H9 (cell line): ENCODE data around the gene KLHDC10. TPM values are rescaled to one million over a fixed set of nuclear protein-coding genes. Genes with fewer than 3 reads are reported as not detected.

ENCODE experiments used
- DNase-seq: peaks from one replicate; pipeline ENCODE4 v3.0.0-alpha.2; 2017
- H2AFZ ChIP-seq: one replicate; pipeline ENCODE4 v1.6.1; 2013; ENCODE audit warnings: mild to moderate bottlenecking, low read length, control low read depth, moderate library complexity
- H2AK5ac ChIP-seq: 2 replicates; pipeline ENCODE4 v1.6.1; 2013; ENCODE audit warnings: low read length, control low read depth, mixed read lengths; ENCODE audit not compliant: insufficient read length
- H2BK120ac ChIP-seq: one replicate; pipeline ENCODE4 v1.6.1; 2013; ENCODE audit warnings: low read depth, mild to moderate bottlenecking, low read length, control low read depth, inconsistent platforms; ENCODE audit not compliant: poor library complexity, severe bottlenecking
- H2BK12ac ChIP-seq: 2 replicates; pipeline ENCODE4 v1.6.1; 2013; ENCODE audit warnings: low read length, control low read depth, mixed read lengths, low read depth; ENCODE audit not compliant: insufficient read length
- H2BK15ac ChIP-seq: 2 replicates; pipeline ENCODE4 v1.6.1; 2013; ENCODE audit warnings: low read depth, low read length, control low read depth
- H2BK20ac ChIP-seq: one replicate; pipeline ENCODE4 v1.6.1; 2013; ENCODE audit warnings: low read depth, mild to moderate bottlenecking, low read length, control low read depth, inconsistent platforms; ENCODE audit not compliant: poor library complexity, severe bottlenecking
- H2BK5ac ChIP-seq: 2 replicates; pipeline ENCODE4 v1.6.1; 2013; ENCODE audit warnings: low read length, control low read depth, mixed read lengths; ENCODE audit not compliant: insufficient read length
- H3K14ac ChIP-seq: 2 replicates; pipeline ENCODE4 v1.6.1; 2013; ENCODE audit warnings: low read length, control low read depth; ENCODE audit not compliant: insufficient read depth
- H3K18ac ChIP-seq: 2 replicates; pipeline ENCODE4 v1.6.1; 2013; ENCODE audit warnings: low read depth, mild to moderate bottlenecking, mixed read lengths, low read length, control low read depth; ENCODE audit not compliant: insufficient read length
- H3K23ac ChIP-seq: 2 replicates; pipeline ENCODE4 v1.6.1; 2013; ENCODE audit warnings: low read length, control low read depth, mixed read lengths, low read depth; ENCODE audit not compliant: insufficient read length
- H3K23me2 ChIP-seq: 2 replicates; pipeline ENCODE4 v1.6.1; 2013; ENCODE audit warnings: low read depth, mild to moderate bottlenecking, mixed read lengths, low read length, control low read depth; ENCODE audit not compliant: insufficient read length, poor library complexity, severe bottlenecking
- H3K27ac ChIP-seq: 2 replicates; pipeline ENCODE4 v1.5.1; 2013; ENCODE audit warnings: low read length, control low read depth, mixed read lengths, low read depth; ENCODE audit not compliant: insufficient read length
- H3K27me3 ChIP-seq: 2 replicates; pipeline ENCODE4 v1.6.1; 2013; ENCODE audit warnings: low read length, control low read depth, inconsistent platforms; ENCODE audit not compliant: insufficient read depth
- H3K4ac ChIP-seq: 2 replicates; pipeline ENCODE4 v1.6.1; 2013; ENCODE audit warnings: low read depth, mild to moderate bottlenecking, control low read depth, inconsistent platforms, low read length, moderate library complexity
- H3K4me1 ChIP-seq: 2 replicates; pipeline ENCODE4 v1.6.1; 2013; ENCODE audit warnings: low read length, control low read depth, inconsistent platforms; ENCODE audit not compliant: insufficient read depth
- H3K4me2 ChIP-seq: 2 replicates; pipeline ENCODE4 v1.6.1; 2013; ENCODE audit warnings: low read length, control low read depth, mixed read lengths; ENCODE audit not compliant: insufficient read length, insufficient read depth
- H3K56ac ChIP-seq: 2 replicates; pipeline ENCODE4 v1.6.1; 2013; ENCODE audit warnings: low read depth, mild to moderate bottlenecking, mixed read lengths, low read length, control low read depth; ENCODE audit not compliant: insufficient read length
- H3K79me1 ChIP-seq: 2 replicates; pipeline ENCODE4 v1.6.1; 2013; ENCODE audit warnings: low read depth, mild to moderate bottlenecking, moderate library complexity, low read length, control low read depth, inconsistent platforms; ENCODE audit not compliant: insufficient read depth, poor library complexity, severe bottlenecking
- H3K79me2 ChIP-seq: 2 replicates; pipeline ENCODE4 v1.6.1; 2013; ENCODE audit warnings: low read length, control low read depth, inconsistent platforms; ENCODE audit not compliant: insufficient read depth
- H3K9ac ChIP-seq: 2 replicates; pipeline ENCODE4 v1.6.1; 2013; ENCODE audit warnings: low read length, control low read depth, mixed read lengths; ENCODE audit not compliant: insufficient read length; ENCODE audit errors: extremely low read depth
- H3K9me3 ChIP-seq: one replicate; pipeline ENCODE4 v1.6.1; 2013; ENCODE audit warnings: low read depth, low read length, inconsistent platforms; ENCODE audit not compliant: control insufficient read depth
- H3T11ph ChIP-seq: one replicate; pipeline ENCODE4 v1.6.1; 2013; ENCODE audit warnings: mild to moderate bottlenecking, low read length, control low read depth, inconsistent platforms
- H4K20me1 ChIP-seq: one replicate; pipeline ENCODE4 v1.6.1; 2013; ENCODE audit not compliant: control insufficient read depth, insufficient read length, insufficient read depth
- H4K5ac ChIP-seq: 2 replicates; pipeline ENCODE4 v1.6.1; 2013; ENCODE audit warnings: low read depth, mild to moderate bottlenecking, mixed read lengths, low read length, control low read depth; ENCODE audit not compliant: insufficient read length
- H4K8ac ChIP-seq: replicated peaks from 2 replicates; pipeline ENCODE4 v1.6.1; 2013; ENCODE audit warnings: low read length, control low read depth, mixed read lengths, low read depth; ENCODE audit not compliant: insufficient read length
- H4K91ac ChIP-seq: 2 replicates; pipeline ENCODE4 v1.6.1; 2013; ENCODE audit warnings: low read depth, mild to moderate bottlenecking, moderate library complexity, mixed read lengths, low read length, control low read depth; ENCODE audit not compliant: insufficient read length
- H3K27ac Mint-ChIP-seq, 3 experiments: 2 replicates in 2 of 3; 3 replicates in 1 of 3; pipeline ENCODE4 v1.8.0; 2020 to 2021; ENCODE audit warnings: mixed read lengths in 3 of 3, mild to moderate bottlenecking in 1 of 3, moderate library complexity in 1 of 3
- H3K27me3 Mint-ChIP-seq: 2 replicates; pipeline ENCODE4 v1.8.0; 2021; ENCODE audit warnings: low read depth, mild to moderate bottlenecking, moderate library complexity, mixed read lengths
- H3K36me3 Mint-ChIP-seq, 3 experiments: 2 replicates in 2 of 3; 3 replicates in 1 of 3; pipeline ENCODE4 v1.8.0; 2020 to 2021; ENCODE audit warnings: low read depth in 3 of 3, mixed read lengths in 3 of 3; ENCODE audit not compliant: insufficient read depth in 1 of 3
- H3K4me1 Mint-ChIP-seq, 2 experiments: 2 replicates each; pipeline ENCODE4 v1.8.0; 2020; ENCODE audit warnings: mixed read lengths in 2 of 2
- H3K4me3 Mint-ChIP-seq, 2 experiments: 2 replicates in 1 of 2; 3 replicates in 1 of 2; pipeline ENCODE4 v1.8.0; 2020 to 2021; ENCODE audit warnings: mild to moderate bottlenecking in 2 of 2, mixed read lengths in 2 of 2, moderate library complexity in 1 of 2
- H3K9me3 Mint-ChIP-seq, 2 experiments: 2 replicates in 1 of 2; 3 replicates in 1 of 2; pipeline ENCODE4 v1.8.0; 2020; ENCODE audit warnings: mild to moderate bottlenecking in 2 of 2, mixed read lengths in 2 of 2, moderate library complexity in 1 of 2
- WGBS: extraction: QIAGEN DNeasy Blood & Tissue Kit; methylation state at CpG from one replicate; pipeline ENCODE4 v1.1.7; 2013; ENCODE audit warnings: missing lambda C conversion rate, low lambda C conversion rate, mixed read lengths; ENCODE audit not compliant: insufficient read length; ENCODE audit errors: extremely low coverage; 5-methylcytosine and 5-hydroxymethylcytosine counted together
- total RNA-seq: library from RNA; stranded (reverse); gene quantifications from 2 replicates; pipeline ENCODE4 v1.2.1, GENCODE V29; 2021
- TF ChIP-seq, protein P1 (sequence below): fragments of 200-600 bp; sonication (generic); conservative IDR thresholded peaks from 3 replicates; pipeline ENCODE4 v1.8.0; 2021; ENCODE audit warnings: antibody characterized with exemption, mild to moderate bottlenecking

The KLHDC10 gene
- total RNA-seq, 1 experiment from 2014 or later = 17.3 TPM

DNA sequence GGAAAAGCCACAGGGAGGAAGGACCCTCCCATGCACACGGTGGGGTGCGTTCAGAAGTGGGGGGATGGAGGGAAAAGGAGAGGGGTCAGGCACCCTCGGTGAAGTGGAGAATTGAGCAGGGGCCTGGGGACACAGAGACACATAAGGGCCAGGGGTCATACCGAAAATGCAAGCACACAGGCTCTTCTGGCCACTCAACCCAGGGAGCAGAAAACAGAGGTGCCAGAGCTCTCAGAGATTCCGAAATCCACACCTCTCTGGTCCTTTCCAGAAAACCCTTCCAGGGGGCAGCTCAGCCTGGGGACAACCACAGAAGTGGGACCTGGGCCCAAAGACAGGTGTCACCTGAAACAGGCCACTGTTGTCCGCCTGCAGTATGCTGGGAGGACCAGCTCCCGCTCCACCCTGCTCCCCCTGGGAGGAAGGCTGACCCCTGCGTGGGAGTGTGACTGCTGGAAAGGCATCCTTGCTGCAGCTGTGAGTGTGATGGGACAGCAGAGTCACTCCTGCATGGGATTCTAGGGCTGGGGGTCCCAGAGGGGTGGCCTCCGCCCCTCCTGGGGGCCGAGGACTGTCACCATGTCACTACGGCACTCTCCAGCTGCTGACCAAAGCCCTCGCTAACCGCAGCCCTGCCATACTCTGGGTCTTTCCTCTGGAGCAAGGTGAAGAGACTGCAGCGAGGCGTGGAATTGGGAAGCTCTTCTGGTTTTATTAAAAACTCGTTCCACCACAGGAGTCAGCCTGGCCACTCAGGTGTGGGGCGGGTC is 71.7 kb downstream of the KLHDC10 start:
- H2BK20ac ChIP-seq = no peak overlapping the region
- H3K4ac ChIP-seq = no peak overlapping the region
- Mint-ChIP-seq H3K4me3 (peak overlapping the region; percentile 58 to 71; a peak in 4 of 5 replicates), H3K27me3 (peaks cover 27% of the 10 kb centered on the region), H3K4me1 (peaks cover 26 to 35% of the 10 kb centered on the region in 2 experiments), H3K9me3 (no peaks in the 10 kb centered on the region; a peak in 1 of 5 replicates), H3K36me3 (peaks cover 2 to 11% (median 8%) of the 10 kb centered on the region in 3 experiments; a peak in 4 of 7 replicates), H3K27ac (peak overlapping the region; percentile 59 to 97 (median 86); a peak in 6 of 7 replicates)
- peaks cover 9% of the 10 kb centered on the region for H3K23me2 ChIP-seq
- H3K4me1 ChIP-seq = 0 out of 2 replicates have a peak, but pooled peaks cover 2% of the 10 kb centered on the region
- H3K9ac ChIP-seq = no peak overlapping the region
- peak overlapping the region; percentile 30 for H3K18ac ChIP-seq
- H2BK120ac ChIP-seq = no peak overlapping the region
- no CpG with 5 or more reads among the region's 17 CpGs for WGBS
- no peaks in the 10 kb centered on the region for H4K20me1 ChIP-seq
- H2BK12ac ChIP-seq = no peak overlapping the region
- H2BK15ac ChIP-seq = no peak overlapping the region
- no peak overlapping the region for H4K5ac ChIP-seq
- TF ChIP-seq, protein P1, sequence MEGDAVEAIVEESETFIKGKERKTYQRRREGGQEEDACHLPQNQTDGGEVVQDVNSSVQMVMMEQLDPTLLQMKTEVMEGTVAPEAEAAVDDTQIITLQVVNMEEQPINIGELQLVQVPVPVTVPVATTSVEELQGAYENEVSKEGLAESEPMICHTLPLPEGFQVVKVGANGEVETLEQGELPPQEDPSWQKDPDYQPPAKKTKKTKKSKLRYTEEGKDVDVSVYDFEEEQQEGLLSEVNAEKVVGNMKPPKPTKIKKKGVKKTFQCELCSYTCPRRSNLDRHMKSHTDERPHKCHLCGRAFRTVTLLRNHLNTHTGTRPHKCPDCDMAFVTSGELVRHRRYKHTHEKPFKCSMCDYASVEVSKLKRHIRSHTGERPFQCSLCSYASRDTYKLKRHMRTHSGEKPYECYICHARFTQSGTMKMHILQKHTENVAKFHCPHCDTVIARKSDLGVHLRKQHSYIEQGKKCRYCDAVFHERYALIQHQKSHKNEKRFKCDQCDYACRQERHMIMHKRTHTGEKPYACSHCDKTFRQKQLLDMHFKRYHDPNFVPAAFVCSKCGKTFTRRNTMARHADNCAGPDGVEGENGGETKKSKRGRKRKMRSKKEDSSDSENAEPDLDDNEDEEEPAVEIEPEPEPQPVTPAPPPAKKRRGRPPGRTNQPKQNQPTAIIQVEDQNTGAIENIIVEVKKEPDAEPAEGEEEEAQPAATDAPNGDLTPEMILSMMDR = no peak
- H3K27me3 ChIP-seq = no peaks in the 10 kb centered on the region
- H3K9me3 ChIP-seq = no peaks in the 10 kb centered on the region
- no peak for DNase-seq
- no peaks in the 10 kb centered on the region for H3K79me1 ChIP-seq
- peak overlapping the region; percentile 12 for H4K91ac ChIP-seq
- no peaks in the 10 kb centered on the region for H3K79me2 ChIP-seq
- no peak overlapping the region for H2AFZ ChIP-seq
- H3T11ph ChIP-seq = no peak overlapping the region
- peak overlapping the region; percentile 57 for H3K4me2 ChIP-seq
- H2BK5ac ChIP-seq = no peak overlapping the region
- no peak overlapping the region for H3K27ac ChIP-seq
- H3K23ac ChIP-seq = no peak overlapping the region
- H3K56ac ChIP-seq = no peak overlapping the region
- H2AK5ac ChIP-seq = no peak overlapping the region
- no peak overlapping the region for H4K8ac ChIP-seq
- peak overlapping the region; percentile 10; the same call in 1 of the 2 replicates for H3K14ac ChIP-seq
